Measurements from ENCODE around the gene ANP32E. TPM values are rescaled to one million over a fixed set of nuclear protein-coding genes. Genes with fewer than 3 reads are reported as not detected.

ANP32E gene
- total and polyA plus RNA-seq, 9 donors, result 15.9 to 57.5 (median 47.5) TPM

DNA sequence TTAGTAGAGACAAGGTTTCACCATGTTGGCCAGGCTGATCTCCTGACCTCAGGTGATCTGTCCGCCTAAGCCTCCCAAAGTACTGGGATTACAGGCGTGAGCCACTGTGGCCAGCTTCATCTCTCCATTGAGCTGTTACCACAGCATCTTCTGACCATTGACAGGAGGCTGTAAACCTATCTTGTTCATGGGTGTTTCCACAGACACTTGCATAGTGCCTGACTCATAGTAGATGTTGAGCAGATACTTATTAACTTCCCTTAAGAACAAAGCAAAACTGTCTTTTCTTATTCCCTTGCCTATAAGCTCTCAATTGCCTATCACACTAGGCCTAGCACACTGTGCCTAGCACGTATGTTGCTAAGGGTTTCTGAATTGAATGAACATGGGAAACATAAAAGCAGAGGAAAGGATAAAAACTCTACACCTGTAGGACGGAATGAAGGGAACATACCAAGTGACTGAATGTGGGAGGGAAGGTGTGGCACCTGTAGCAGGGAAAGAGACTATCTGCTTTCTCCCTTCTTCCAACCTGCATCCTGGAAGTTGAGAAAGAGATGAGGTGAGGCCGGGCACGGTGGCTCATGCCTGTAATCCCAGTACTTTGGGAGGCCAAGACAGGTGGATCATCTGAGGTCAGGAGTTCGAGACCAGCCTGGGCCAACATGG is 35.5 kb upstream of the ANP32E start:
- Histone ChIP-seq H3K9me3 (replicated peaks; ENCODE audit: control insufficient read depth, low read depth, low read length) (no peaks in the 10 kb centered on the region), H3K27me3 (ENCODE audit: control insufficient read depth, insufficient read depth, low read length) (no peaks in the 10 kb centered on the region), H3K4me3 (ENCODE audit: low read length) (no peak overlapping the region), H3K27ac (ENCODE audit: low read length) (peak overlapping the region; percentile 9), H3K4me1 (ENCODE audit: control insufficient read depth, insufficient read depth, low read length) (peaks cover 36% of the 10 kb centered on the region), H3K36me3 (ENCODE audit: control insufficient read depth, insufficient read depth, low read length) (peaks cover 9% of the 10 kb centered on the region)
- WGBS (ENCODE audit: insufficient coverage), result 90% methylated on average over 5 of the region's 7 CpGs
- DNase-seq, result no peak

DNA sequence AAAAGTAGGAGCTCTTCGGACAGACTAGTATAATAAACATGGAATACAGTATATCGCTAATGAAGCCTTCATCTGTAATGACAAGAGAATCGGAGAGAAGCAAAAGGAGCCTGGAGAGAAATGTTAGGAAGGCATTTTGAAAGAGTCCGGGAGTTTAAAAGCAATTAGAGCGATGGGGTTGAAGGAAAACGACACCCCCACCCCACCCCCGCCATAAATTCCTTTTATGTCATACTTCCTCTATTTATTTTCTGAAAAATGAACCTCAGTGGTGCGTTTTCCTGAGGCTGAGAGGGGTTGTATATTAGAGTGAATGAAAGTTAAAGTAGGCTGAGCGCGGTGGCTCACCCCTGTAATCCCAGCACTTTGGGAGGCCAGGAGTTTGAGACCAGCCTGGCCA is 33.5 kb upstream of the ANP32E start:
- Histone ChIP-seq H3K36me3 (ENCODE audit: control insufficient read depth, insufficient read depth, low read length) (peaks cover 28% of the 10 kb centered on the region), H3K27ac (ENCODE audit: low read length) (peak overlapping the region; percentile 96), H3K9me3 (replicated peaks; ENCODE audit: control insufficient read depth, low read depth, low read length) (no peaks in the 10 kb centered on the region), H3K27me3 (ENCODE audit: control insufficient read depth, insufficient read depth, low read length) (no peaks in the 10 kb centered on the region), H3K4me3 (ENCODE audit: low read length) (peak overlapping the region; percentile 92), H3K4me1 (ENCODE audit: control insufficient read depth, insufficient read depth, low read length) (peaks cover 36% of the 10 kb centered on the region)
- no CpG with 5 or more reads among the region's 10 CpGs for WGBS (ENCODE audit: insufficient coverage)
- DNase-seq, result no peak

DNA sequence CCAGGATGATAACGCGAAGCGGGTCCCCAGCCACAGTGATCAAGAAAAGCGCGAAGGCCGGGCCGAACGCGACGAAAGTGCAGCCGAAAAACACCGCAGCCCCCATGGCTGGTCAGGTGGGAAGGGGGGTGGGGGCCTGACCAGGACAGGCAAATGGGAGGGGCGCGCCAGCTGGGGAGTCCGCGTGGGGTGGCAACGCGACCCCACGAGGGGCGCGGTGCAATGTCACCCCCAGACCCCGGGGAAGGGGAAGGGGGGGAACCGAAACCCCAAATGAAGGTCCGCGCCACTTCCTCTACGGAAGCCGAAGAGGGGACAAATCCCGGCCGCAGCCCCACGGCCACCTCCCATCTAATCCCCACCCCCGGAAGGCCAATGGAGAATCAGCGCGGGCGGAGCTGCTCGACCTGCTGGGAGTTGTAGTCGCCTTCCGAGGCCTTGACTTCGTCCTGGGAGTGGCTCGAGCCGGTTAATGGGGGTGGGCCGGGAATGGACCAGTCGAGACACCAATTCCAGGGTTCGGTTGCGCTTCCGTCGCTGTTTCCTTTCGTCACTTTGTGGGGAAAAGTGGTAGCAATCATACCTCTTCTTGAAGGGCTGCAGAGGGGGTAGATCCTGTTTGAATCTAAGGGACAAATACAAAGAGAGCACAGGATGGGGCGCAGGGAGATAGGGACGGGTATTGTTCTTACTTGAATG is 32.9 kb upstream of the ANP32E start, which contains the start of gene APH1A:
TSS of gene APH1A (minus strand) at position 312 of the 699 bp plus-strand sequence. CDS start at position 106, 206 bp downstream.
- Histone ChIP-seq H3K36me3 (ENCODE audit: control insufficient read depth, insufficient read depth, low read length) (peaks cover 30% of the 10 kb centered on the region), H3K27me3 (ENCODE audit: control insufficient read depth, insufficient read depth, low read length) (no peaks in the 10 kb centered on the region), H3K4me1 (ENCODE audit: control insufficient read depth, insufficient read depth, low read length) (peaks cover 36% of the 10 kb centered on the region), H3K27ac (ENCODE audit: low read length) (peak within 1 kb of the TSS; percentile 96), H3K4me3 (ENCODE audit: low read length) (peak within 1 kb of the TSS; percentile 92), H3K9me3 (replicated peaks; ENCODE audit: control insufficient read depth, low read depth, low read length) (no peaks in the 10 kb centered on the region)
- under 1% methylated on average over 19 of the region's 49 CpGs for WGBS (ENCODE audit: insufficient coverage)
- DNase-seq, result peak; percentile 99

DNA sequence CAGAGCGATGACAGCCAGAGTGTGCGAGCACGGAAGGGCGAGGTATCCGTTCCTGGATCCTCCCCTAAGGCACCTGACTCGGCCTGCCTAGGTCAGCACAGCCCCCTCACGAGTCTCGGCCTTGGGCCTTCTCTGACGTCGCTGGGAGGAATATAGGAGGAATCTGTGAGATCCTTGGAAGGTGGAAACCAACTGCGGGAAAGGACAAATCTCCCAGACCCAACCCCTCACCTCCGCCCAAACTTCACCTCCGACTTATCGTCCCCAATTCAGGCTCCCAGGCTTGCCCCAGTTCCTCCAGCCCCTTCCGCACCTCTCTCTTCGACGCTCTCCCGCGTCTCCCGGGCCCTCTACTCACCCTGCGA is 32.4 kb upstream of the ANP32E start:
- WGBS (ENCODE audit: insufficient coverage), result 2% methylated on average over 13 of the region's 21 CpGs
- peak overlapping the region; percentile 92 for H3K4me3 ChIP-seq (ENCODE audit: low read length)

DNA sequence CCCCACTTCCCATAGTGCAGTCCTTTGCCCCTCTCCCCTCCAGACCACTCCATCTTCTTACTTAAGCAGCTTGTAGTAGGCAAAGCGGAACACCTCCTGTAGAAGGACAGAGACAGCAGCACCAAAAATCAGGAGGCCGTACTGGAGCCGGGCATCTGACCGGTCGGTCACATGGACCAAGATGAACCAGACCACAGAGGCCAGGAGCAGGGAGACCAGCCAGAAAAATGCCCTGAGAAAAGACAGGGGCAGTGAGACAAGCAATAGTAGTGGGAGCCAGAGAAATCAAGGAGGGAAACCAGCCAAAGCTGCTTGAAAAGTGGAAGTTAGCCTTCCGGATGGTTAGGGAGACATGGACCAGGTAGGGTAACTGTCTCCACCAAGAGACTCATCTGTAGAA is 32.0 kb upstream of the ANP32E start:
- 41% methylated on average over 5 of the region's 6 CpGs for WGBS (ENCODE audit: insufficient coverage)

More for the DNA sequence above, 32.4 kb upstream of the ANP32E start:
- peak overlapping the region; percentile 96 for H3K27ac ChIP-seq (ENCODE audit: low read length)
- peaks cover 36% of the 10 kb centered on the region for H3K4me1 ChIP-seq (ENCODE audit: control insufficient read depth, insufficient read depth, low read length)
- peak; percentile 52 for DNase-seq
- H3K36me3 ChIP-seq (ENCODE audit: control insufficient read depth, insufficient read depth, low read length), result peaks cover 32% of the 10 kb centered on the region
- no peaks in the 10 kb centered on the region for H3K27me3 ChIP-seq (ENCODE audit: control insufficient read depth, insufficient read depth, low read length)
- H3K9me3 ChIP-seq (replicated peaks; ENCODE audit: control insufficient read depth, low read depth, low read length), result no peaks in the 10 kb centered on the region

DNA sequence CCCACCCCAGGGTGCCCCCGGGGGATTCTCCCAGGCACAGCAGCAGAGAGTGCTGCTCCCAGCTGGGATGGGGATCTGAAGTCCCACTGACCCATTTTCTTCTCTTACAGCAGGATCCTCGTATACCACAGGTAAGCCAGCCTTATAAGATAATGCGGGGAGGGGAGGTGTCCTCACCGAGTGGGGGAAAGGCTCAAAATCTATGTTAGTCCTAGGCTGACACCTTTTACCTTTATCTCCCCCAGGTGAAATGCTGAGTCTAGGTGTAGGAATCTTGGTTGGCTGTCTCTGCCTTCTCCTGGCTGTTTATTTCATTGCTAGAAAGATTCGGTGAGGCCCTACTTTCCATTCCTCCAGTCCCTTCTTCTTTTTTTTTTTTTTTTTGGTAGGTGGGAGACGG is 27.6 kb upstream of the ANP32E start:
- DNase-seq, result no peak
- Histone ChIP-seq H3K27ac (ENCODE audit: low read length) (no peak overlapping the region), H3K4me3 (ENCODE audit: low read length) (no peak overlapping the region), H3K36me3 (ENCODE audit: control insufficient read depth, insufficient read depth, low read length) (peaks cover 32% of the 10 kb centered on the region), H3K27me3 (ENCODE audit: control insufficient read depth, insufficient read depth, low read length) (no peaks in the 10 kb centered on the region), H3K9me3 (replicated peaks; ENCODE audit: control insufficient read depth, low read depth, low read length) (no peaks in the 10 kb centered on the region), H3K4me1 (ENCODE audit: control insufficient read depth, insufficient read depth, low read length) (peaks cover 26% of the 10 kb centered on the region)
- WGBS (ENCODE audit: insufficient coverage), result no CpG with 5 or more reads among the region's 6 CpGs

More for the DNA sequence above, 32.0 kb upstream of the ANP32E start:
- Histone ChIP-seq H3K36me3 (ENCODE audit: control insufficient read depth, insufficient read depth, low read length) (peaks cover 32% of the 10 kb centered on the region), H3K4me1 (ENCODE audit: control insufficient read depth, insufficient read depth, low read length) (peaks cover 32% of the 10 kb centered on the region), H3K4me3 (ENCODE audit: low read length) (peak overlapping the region; percentile 92), H3K27ac (ENCODE audit: low read length) (peak overlapping the region; percentile 96), H3K9me3 (replicated peaks; ENCODE audit: control insufficient read depth, low read depth, low read length) (no peaks in the 10 kb centered on the region), H3K27me3 (ENCODE audit: control insufficient read depth, insufficient read depth, low read length) (no peaks in the 10 kb centered on the region)
- DNase-seq, result no peak

DNA sequence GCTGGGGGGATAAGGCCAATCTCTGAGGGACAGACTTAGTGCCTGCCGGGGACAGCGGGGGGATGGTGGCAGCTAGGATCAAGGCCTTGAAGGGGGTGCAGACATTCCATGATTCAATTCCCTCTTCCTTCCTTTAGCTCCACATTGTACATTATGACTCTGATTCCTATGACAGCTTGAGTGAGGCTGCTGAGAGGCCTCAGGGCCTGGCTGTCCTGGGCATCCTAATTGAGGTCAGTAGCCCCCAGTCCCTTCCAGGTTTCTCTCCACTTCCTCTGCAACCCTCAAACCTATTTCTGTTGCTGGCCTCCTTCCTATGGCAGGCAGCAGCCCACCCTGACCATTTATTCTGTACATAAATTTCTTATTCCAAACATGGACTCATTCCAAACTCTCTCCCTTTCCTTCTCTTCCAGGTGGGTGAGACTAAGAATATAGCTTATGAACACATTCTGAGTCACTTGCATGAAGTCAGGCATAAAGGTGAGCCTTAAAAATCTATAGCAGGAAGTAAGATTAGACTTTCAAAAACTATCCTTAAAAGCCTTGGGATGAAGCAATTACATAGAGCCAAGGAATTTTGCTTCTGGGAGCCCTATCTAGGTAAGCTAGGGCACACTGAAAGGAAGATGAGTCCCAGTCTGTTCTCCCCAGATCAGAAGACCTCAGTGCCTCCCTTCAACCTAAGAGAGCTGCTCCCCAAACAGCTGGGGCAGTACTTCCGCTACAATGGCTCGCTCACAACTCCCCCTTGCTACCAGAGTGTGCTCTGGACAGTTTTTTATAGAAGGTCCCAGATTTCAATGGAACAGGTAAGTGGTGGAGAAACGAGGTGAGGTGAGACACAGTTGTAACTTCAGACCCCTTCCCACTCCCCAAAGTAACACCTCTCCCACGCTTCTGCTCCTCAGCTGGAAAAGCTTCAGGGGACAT is 26.7 kb upstream of the ANP32E start:
- WGBS (ENCODE audit: insufficient coverage), result no CpG with 5 or more reads among the region's 6 CpGs
- Histone ChIP-seq H3K4me3 (ENCODE audit: low read length) (no peak overlapping the region), H3K4me1 (ENCODE audit: control insufficient read depth, insufficient read depth, low read length) (peaks cover 30% of the 10 kb centered on the region), H3K27me3 (ENCODE audit: control insufficient read depth, insufficient read depth, low read length) (peaks cover 3% of the 10 kb centered on the region), H3K27ac (ENCODE audit: low read length) (no peak overlapping the region), H3K9me3 (replicated peaks; ENCODE audit: control insufficient read depth, low read depth, low read length) (no peaks in the 10 kb centered on the region), H3K36me3 (ENCODE audit: control insufficient read depth, insufficient read depth, low read length) (peaks cover 32% of the 10 kb centered on the region)
- no peak for DNase-seq

DNA sequence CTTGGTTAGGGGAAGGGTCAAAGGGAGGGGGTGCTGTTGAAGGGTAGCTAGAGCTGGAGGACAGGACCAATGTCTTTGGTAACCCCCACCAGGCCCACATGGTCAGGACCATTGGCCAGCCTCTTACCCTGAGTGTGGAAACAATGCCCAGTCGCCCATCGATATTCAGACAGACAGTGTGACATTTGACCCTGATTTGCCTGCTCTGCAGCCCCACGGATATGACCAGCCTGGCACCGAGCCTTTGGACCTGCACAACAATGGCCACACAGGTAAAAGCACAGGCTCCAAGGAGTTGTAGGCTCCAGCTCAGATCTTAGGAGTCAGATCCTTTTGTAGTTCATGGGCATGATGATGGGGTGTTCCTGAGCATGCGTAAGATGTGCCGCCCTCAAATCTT is 25.5 kb upstream of the ANP32E start:
- peaks cover 7% of the 10 kb centered on the region for H3K27me3 ChIP-seq (ENCODE audit: control insufficient read depth, insufficient read depth, low read length)
- no peak overlapping the region for H3K27ac ChIP-seq (ENCODE audit: low read length)

DNA sequence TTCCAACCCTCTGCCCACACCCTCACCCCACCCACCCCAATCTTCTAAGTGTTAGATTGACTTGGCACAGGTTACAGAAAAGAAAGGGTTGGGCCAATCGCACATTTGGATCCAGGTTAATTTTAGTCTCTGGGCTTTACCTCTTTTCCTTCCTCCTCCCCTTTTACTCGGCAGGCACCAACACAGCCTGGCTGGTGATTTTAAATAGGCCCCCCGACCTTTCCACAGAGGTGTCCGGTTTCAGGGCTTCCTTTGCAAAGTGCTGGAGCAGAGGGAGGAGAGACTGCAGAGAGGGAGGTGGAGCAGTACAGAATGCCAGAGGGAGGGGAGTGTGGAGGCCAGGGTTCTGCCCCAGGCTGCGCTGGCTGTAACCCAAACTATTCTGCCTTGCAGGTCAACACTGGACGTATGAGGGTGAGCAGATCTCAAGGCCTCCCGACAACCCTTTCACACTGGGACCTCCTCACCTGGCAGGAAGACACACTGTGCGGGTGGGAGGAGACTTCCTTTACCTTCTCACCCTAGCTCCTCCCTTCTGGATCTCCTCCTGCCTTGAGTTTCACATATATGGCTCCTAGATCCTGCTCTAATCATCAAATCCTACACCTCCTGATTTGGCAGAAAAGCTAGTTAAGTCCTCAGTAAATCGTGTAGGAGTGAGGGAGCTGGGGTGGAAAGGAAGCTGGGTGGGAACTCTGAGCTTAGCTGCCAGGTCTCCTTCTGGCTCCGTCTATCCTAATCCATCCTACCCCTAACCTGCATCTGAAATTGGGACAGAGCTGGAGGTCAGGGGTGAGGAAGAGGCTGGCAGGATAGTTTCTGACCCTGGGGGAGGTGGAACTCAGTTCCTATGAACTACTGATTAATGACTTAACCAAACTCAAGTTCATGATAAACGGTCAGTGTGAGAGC is 24.1 kb upstream of the ANP32E start:
- Histone ChIP-seq H3K27me3 (ENCODE audit: control insufficient read depth, insufficient read depth, low read length) (peaks cover 7% of the 10 kb centered on the region), H3K4me3 (ENCODE audit: low read length) (peak overlapping the region; percentile 13), H3K27ac (ENCODE audit: low read length) (peak overlapping the region; percentile 56), H3K9me3 (replicated peaks; ENCODE audit: control insufficient read depth, low read depth, low read length) (no peaks in the 10 kb centered on the region), H3K4me1 (ENCODE audit: control insufficient read depth, insufficient read depth, low read length) (peaks cover 43% of the 10 kb centered on the region), H3K36me3 (ENCODE audit: control insufficient read depth, insufficient read depth, low read length) (peaks cover 9% of the 10 kb centered on the region)
- WGBS (ENCODE audit: insufficient coverage), result 0% methylated on average over 1 of the region's 11 CpGs
- DNase-seq, result peak; percentile 74

More for the DNA sequence above, 25.5 kb upstream of the ANP32E start:
- 88% methylated on average over 4 of the region's 6 CpGs for WGBS (ENCODE audit: insufficient coverage)
- H3K4me1 ChIP-seq (ENCODE audit: control insufficient read depth, insufficient read depth, low read length), result peaks cover 36% of the 10 kb centered on the region
- no peaks in the 10 kb centered on the region for H3K9me3 ChIP-seq (replicated peaks; ENCODE audit: control insufficient read depth, low read depth, low read length)
- H3K4me3 ChIP-seq (ENCODE audit: low read length), result no peak overlapping the region
- no peak for DNase-seq
- peaks cover 22% of the 10 kb centered on the region for H3K36me3 ChIP-seq (ENCODE audit: control insufficient read depth, insufficient read depth, low read length)

Measured in muscle of leg (tissue), 11 donors.